Activated CD4-positive, alpha-beta memory T cell treated with anti-CD3 and anti-CD28 coated beads for 36 hours (primary cell): ENCODE measurements around the gene LHFPL2. TPM values are rescaled to one million over a fixed set of nuclear protein-coding genes. Genes with fewer than 3 reads are reported as not detected.

Experiments
- CTCF ChIA-PET: fragments of 350-600 bp; sonication (Branson Sonifier 250); formaldehyde crosslinking; loops from one replicate; lab custom pipeline; 2021; ENCODE audit warnings: antibody characterized with exemption, inconsistent platforms; lab: Charles Lee
- POLR2A ChIA-PET: fragments of 350-600 bp; sonication (Branson Sonifier 250); formaldehyde crosslinking; loops from one replicate; lab custom pipeline; 2021; ENCODE audit warnings: antibody characterized with exemption; lab: Charles Lee
- DNase-seq: peaks from one replicate; pipeline ENCODE4 v3.0.0-alpha.2; 2020
- H3K27ac Mint-ChIP-seq: one replicate; pipeline ENCODE4 v1.8.0; 2021; ENCODE audit warnings: mixed read lengths
- H3K27me3 Mint-ChIP-seq: one replicate; pipeline ENCODE4 v1.8.0; 2021; ENCODE audit warnings: mixed read lengths
- H3K36me3 Mint-ChIP-seq: one replicate; pipeline ENCODE4 v1.8.0; 2021; ENCODE audit warnings: mixed read lengths
- H3K4me1 Mint-ChIP-seq: one replicate; pipeline ENCODE4 v1.8.0; 2021; ENCODE audit warnings: low read depth, mixed read lengths
- H3K4me3 Mint-ChIP-seq: one replicate; pipeline ENCODE4 v1.8.0; 2021; ENCODE audit warnings: mild to moderate bottlenecking, mixed read lengths
- H3K9me3 Mint-ChIP-seq: one replicate; pipeline ENCODE4 v1.8.0; 2021; ENCODE audit warnings: mixed read lengths
- intact Hi-C: fragments of 100-400 bp; cut with micrococcal nuclease; formaldehyde crosslinking; loops from one replicate; pipeline ENCODE4 v1.15.1; 2023
- total RNA-seq, 2 experiments: library from RNA; stranded (reverse); gene quantifications; one replicate each; pipeline ENCODE4 v1.2.3, GENCODE V29; 2021

Gene LHFPL2
- total RNA-seq, 2 experiments from 2014 or later: 0.05 to 0.19 TPM

- intact Hi-C loops: no loop called here
- Mint-ChIP-seq H3K4me3 (no peak overlapping the region), H3K4me1 (no peaks in the 10 kb centered on the region), H3K27me3 (peaks cover 9% of the 10 kb centered on the region), H3K9me3 (no peaks in the 10 kb centered on the region), H3K36me3 (no peaks in the 10 kb centered on the region), H3K27ac (no peak overlapping the region)
- no peak for DNase-seq
- ChIA-PET CTCF (no interaction called here), POLR2A (no interaction called here)
Observed at GRCh38 chr5:78634634-78635033, 13.9 kb downstream of the LHFPL2 start.

- H3K4me1 Mint-ChIP-seq: no peaks in the 10 kb centered on the region
- intact Hi-C loops: no loop called here
- H3K27me3 Mint-ChIP-seq: peaks cover 9% of the 10 kb centered on the region
- H3K4me3 Mint-ChIP-seq: no peak overlapping the region
- ChIA-PET POLR2A (no interaction called here), CTCF (no interaction called here)
- no peaks in the 10 kb centered on the region for H3K36me3 Mint-ChIP-seq
- H3K9me3 Mint-ChIP-seq: no peaks in the 10 kb centered on the region
- no peak for DNase-seq
- H3K27ac Mint-ChIP-seq: no peak overlapping the region
Observed at GRCh38 chr5:78634229-78634628, 14.3 kb downstream of the LHFPL2 start.

GRCh38 chr5:78633700-78634099, 14.9 kb downstream of the LHFPL2 start:
- H3K4me1 Mint-ChIP-seq: no peaks in the 10 kb centered on the region
- H3K27me3 Mint-ChIP-seq: peaks cover 9% of the 10 kb centered on the region
- ChIA-PET POLR2A (no interaction called here), CTCF (no interaction called here)
- intact Hi-C loops: no loop called here
- H3K27ac Mint-ChIP-seq: no peak overlapping the region
- no peak for DNase-seq
- no peaks in the 10 kb centered on the region for H3K9me3 Mint-ChIP-seq
- no peaks in the 10 kb centered on the region for H3K36me3 Mint-ChIP-seq
- no peak overlapping the region for H3K4me3 Mint-ChIP-seq

- intact Hi-C loops: no loop called here
- Mint-ChIP-seq H3K9me3 (no peaks in the 10 kb centered on the region), H3K27me3 (peaks cover 10% of the 10 kb centered on the region), H3K4me3 (no peak overlapping the region), H3K36me3 (no peaks in the 10 kb centered on the region), H3K4me1 (no peaks in the 10 kb centered on the region), H3K27ac (no peak overlapping the region)
- ChIA-PET CTCF (no interaction called here), POLR2A (no interaction called here)
- DNase-seq: no peak
Observed at GRCh38 chr5:78632467-78632866, 16.1 kb downstream of the LHFPL2 start.

GRCh38 chr5:78631931-78632330, 16.6 kb downstream of the LHFPL2 start:
- no peak overlapping the region for H3K27ac Mint-ChIP-seq
- CTCF ChIA-PET: no interaction called here
- no peak for DNase-seq
- H3K4me1 Mint-ChIP-seq: no peaks in the 10 kb centered on the region
- H3K27me3 Mint-ChIP-seq: peaks cover 11% of the 10 kb centered on the region
- POLR2A ChIA-PET: no interaction called here
- intact Hi-C loops: no loop called here
- no peak overlapping the region for H3K4me3 Mint-ChIP-seq
- H3K36me3 Mint-ChIP-seq: no peaks in the 10 kb centered on the region
- H3K9me3 Mint-ChIP-seq: no peaks in the 10 kb centered on the region

GRCh38 chr5:78630047-78630446, 18.5 kb downstream of the LHFPL2 start:
- POLR2A ChIA-PET: no interaction called here
- Mint-ChIP-seq H3K27ac (no peak overlapping the region), H3K4me1 (no peaks in the 10 kb centered on the region), H3K36me3 (no peaks in the 10 kb centered on the region), H3K9me3 (no peaks in the 10 kb centered on the region), H3K4me3 (no peak overlapping the region), H3K27me3 (peaks cover 8% of the 10 kb centered on the region)
- DNase-seq: no peak
- intact Hi-C loops: no loop called here
- CTCF ChIA-PET: no interaction called here

- CTCF ChIA-PET: no interaction called here
Observed at GRCh38 chr5:78629624-78630023, 18.9 kb downstream of the LHFPL2 start.

GRCh38 chr5:78628270-78628992, 20.1 kb downstream of the LHFPL2 start:
- no peak overlapping the region for H3K27ac Mint-ChIP-seq
- no peak overlapping the region for H3K4me3 Mint-ChIP-seq
- no peaks in the 10 kb centered on the region for H3K9me3 Mint-ChIP-seq
- no peaks in the 10 kb centered on the region for H3K4me1 Mint-ChIP-seq
- ChIA-PET POLR2A (no interaction called here), CTCF (no interaction called here)
- no peak for DNase-seq
- intact Hi-C loops: no loop called here
- no peaks in the 10 kb centered on the region for H3K36me3 Mint-ChIP-seq
- peaks cover 4% of the 10 kb centered on the region for H3K27me3 Mint-ChIP-seq

More at GRCh38 chr5:78629624-78630023, 18.9 kb downstream of the LHFPL2 start:
- POLR2A ChIA-PET: no interaction called here
- DNase-seq: no peak
- Mint-ChIP-seq H3K4me3 (no peak overlapping the region), H3K4me1 (no peaks in the 10 kb centered on the region), H3K9me3 (no peaks in the 10 kb centered on the region), H3K36me3 (no peaks in the 10 kb centered on the region), H3K27me3 (peaks cover 7% of the 10 kb centered on the region), H3K27ac (no peak overlapping the region)
- intact Hi-C loops: no loop called here

- H3K36me3 Mint-ChIP-seq: no peaks in the 10 kb centered on the region
- no peak overlapping the region for H3K4me3 Mint-ChIP-seq
- intact Hi-C loops: no loop called here
- H3K9me3 Mint-ChIP-seq: no peaks in the 10 kb centered on the region
- no peaks in the 10 kb centered on the region for H3K4me1 Mint-ChIP-seq
- DNase-seq: no peak
- POLR2A ChIA-PET: no interaction called here
- CTCF ChIA-PET: interaction anchor here (0.6 kb wide), 1 partner anchor 930 kb away, joined by 4 read pairs; no protein-coding TSS in a partner anchor
- H3K27ac Mint-ChIP-seq: no peak overlapping the region
- peaks cover 4% of the 10 kb centered on the region for H3K27me3 Mint-ChIP-seq
Observed at GRCh38 chr5:78627766-78628165, 20.8 kb downstream of the LHFPL2 start.

- no peaks in the 10 kb centered on the region for H3K4me1 Mint-ChIP-seq
- ChIA-PET POLR2A (no interaction called here), CTCF (interaction anchor here (0.6 kb wide), 1 partner anchor 930 kb away, joined by 4 read pairs; no protein-coding TSS in a partner anchor)
- intact Hi-C loops: no loop called here
- peaks cover 4% of the 10 kb centered on the region for H3K27me3 Mint-ChIP-seq
- H3K4me3 Mint-ChIP-seq: no peak overlapping the region
- no peak overlapping the region for H3K27ac Mint-ChIP-seq
- no peaks in the 10 kb centered on the region for H3K36me3 Mint-ChIP-seq
- H3K9me3 Mint-ChIP-seq: no peaks in the 10 kb centered on the region
- DNase-seq: no peak
Observed at GRCh38 chr5:78627175-78627574, 21.4 kb downstream of the LHFPL2 start.

- Mint-ChIP-seq H3K9me3 (no peaks in the 10 kb centered on the region), H3K4me1 (no peaks in the 10 kb centered on the region), H3K36me3 (no peaks in the 10 kb centered on the region), H3K27ac (no peak overlapping the region), H3K4me3 (no peak overlapping the region), H3K27me3 (peaks cover 2% of the 10 kb centered on the region)
- no peak for DNase-seq
- CTCF ChIA-PET: no interaction called here
- intact Hi-C loops: no loop called here
- POLR2A ChIA-PET: no interaction called here
Observed at GRCh38 chr5:78626009-78626571, 22.5 kb downstream of the LHFPL2 start.

GRCh38 chr5:78624992-78625391, 23.6 kb downstream of the LHFPL2 start:
- H3K27me3 Mint-ChIP-seq: peaks cover 2% of the 10 kb centered on the region
- POLR2A ChIA-PET: no interaction called here
- intact Hi-C loops: no loop called here
- no peaks in the 10 kb centered on the region for H3K36me3 Mint-ChIP-seq
- H3K4me1 Mint-ChIP-seq: no peaks in the 10 kb centered on the region
- no peak overlapping the region for H3K4me3 Mint-ChIP-seq
- peaks cover 2% of the 10 kb centered on the region for H3K9me3 Mint-ChIP-seq
- H3K27ac Mint-ChIP-seq: no peak overlapping the region
- CTCF ChIA-PET: no interaction called here
- DNase-seq: no peak

GRCh38 chr5:78624011-78624541, 24.5 kb downstream of the LHFPL2 start:
- DNase-seq: no peak
- H3K4me1 Mint-ChIP-seq: no peaks in the 10 kb centered on the region
- POLR2A ChIA-PET: no interaction called here
- peaks cover 2% of the 10 kb centered on the region for H3K9me3 Mint-ChIP-seq
- CTCF ChIA-PET: no interaction called here
- intact Hi-C loops: no loop called here
- no peaks in the 10 kb centered on the region for H3K36me3 Mint-ChIP-seq
- peaks cover 2% of the 10 kb centered on the region for H3K27me3 Mint-ChIP-seq
- no peak overlapping the region for H3K27ac Mint-ChIP-seq
- H3K4me3 Mint-ChIP-seq: no peak overlapping the region
